ENCODE data around the gene GTF3C4. TPM values are rescaled to one million over a fixed set of nuclear protein-coding genes. Genes with fewer than 3 reads are reported as not detected.

The GTF3C4 gene
- total RNA-seq, 4 donors from 2014 or later: 16.6 to 25.9 (median 24.1) TPM

- Histone ChIP-seq H3K4me1 (peaks cover 28% of the 10 kb centered on the region), H3K4me3 (no peak overlapping the region), H3K36me3 (no peaks in the 10 kb centered on the region), H3K27me3 (no peaks in the 10 kb centered on the region), H3K9me3 (no peaks in the 10 kb centered on the region), H3K27ac (no peak overlapping the region)
- WGBS: 72% methylated on average over 8 of the region's 8 CpGs
- DNase-seq (ENCODE audit: low spot score in 2 of 2): no peak
- TF ChIP-seq POLR2AphosphoS5 (IDR thresholded peaks at IDR 0.05) (no peak), EP300 (IDR thresholded peaks at IDR 0.05) (no peak), POLR2A (IDR thresholded peaks at IDR 0.05) (no peak)
- TF ChIP-seq, protein P1, sequence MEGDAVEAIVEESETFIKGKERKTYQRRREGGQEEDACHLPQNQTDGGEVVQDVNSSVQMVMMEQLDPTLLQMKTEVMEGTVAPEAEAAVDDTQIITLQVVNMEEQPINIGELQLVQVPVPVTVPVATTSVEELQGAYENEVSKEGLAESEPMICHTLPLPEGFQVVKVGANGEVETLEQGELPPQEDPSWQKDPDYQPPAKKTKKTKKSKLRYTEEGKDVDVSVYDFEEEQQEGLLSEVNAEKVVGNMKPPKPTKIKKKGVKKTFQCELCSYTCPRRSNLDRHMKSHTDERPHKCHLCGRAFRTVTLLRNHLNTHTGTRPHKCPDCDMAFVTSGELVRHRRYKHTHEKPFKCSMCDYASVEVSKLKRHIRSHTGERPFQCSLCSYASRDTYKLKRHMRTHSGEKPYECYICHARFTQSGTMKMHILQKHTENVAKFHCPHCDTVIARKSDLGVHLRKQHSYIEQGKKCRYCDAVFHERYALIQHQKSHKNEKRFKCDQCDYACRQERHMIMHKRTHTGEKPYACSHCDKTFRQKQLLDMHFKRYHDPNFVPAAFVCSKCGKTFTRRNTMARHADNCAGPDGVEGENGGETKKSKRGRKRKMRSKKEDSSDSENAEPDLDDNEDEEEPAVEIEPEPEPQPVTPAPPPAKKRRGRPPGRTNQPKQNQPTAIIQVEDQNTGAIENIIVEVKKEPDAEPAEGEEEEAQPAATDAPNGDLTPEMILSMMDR (IDR thresholded peaks at IDR 0.05): no peak
Observed at GRCh38 chr9:132726576-132727130, 56.4 kb downstream of the GTF3C4 start.

DNA sequence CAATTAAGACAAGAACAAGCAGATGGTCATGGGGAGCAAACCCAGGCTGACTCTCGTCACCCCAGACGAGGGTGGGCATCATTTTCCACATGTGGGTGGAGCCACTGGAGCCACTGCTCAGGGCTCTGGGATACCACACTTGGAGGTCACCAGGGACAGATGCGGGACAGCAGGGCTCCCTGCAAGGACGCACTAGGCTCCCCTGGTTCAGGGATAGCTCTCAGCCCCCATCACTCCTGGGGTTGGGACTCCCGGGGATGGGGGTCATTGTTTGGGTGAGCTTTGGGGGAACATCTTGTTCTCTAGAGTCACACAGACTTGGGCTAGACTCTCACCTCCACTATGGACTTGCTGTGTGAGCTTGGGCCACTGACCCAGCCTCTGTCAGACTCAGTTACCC is 57.8 kb downstream of the GTF3C4 start:
- H3K27ac ChIP-seq: no peak overlapping the region
- WGBS: no CpG with 5 or more reads among the region's 5 CpGs
- H3K9me3 ChIP-seq: no peaks in the 10 kb centered on the region
- H3K4me1 ChIP-seq: peaks cover 38% of the 10 kb centered on the region
- no peak overlapping the region for H3K4me3 ChIP-seq
- no peaks in the 10 kb centered on the region for H3K27me3 ChIP-seq
- TF ChIP-seq EP300 (IDR thresholded peaks at IDR 0.05) (no peak), POLR2AphosphoS5 (IDR thresholded peaks at IDR 0.05) (no peak)
- TF ChIP-seq, protein P1 (IDR thresholded peaks at IDR 0.05): no peak
- H3K36me3 ChIP-seq: no peaks in the 10 kb centered on the region
- no peak for DNase-seq (ENCODE audit: low spot score in 2 of 2)

DNA sequence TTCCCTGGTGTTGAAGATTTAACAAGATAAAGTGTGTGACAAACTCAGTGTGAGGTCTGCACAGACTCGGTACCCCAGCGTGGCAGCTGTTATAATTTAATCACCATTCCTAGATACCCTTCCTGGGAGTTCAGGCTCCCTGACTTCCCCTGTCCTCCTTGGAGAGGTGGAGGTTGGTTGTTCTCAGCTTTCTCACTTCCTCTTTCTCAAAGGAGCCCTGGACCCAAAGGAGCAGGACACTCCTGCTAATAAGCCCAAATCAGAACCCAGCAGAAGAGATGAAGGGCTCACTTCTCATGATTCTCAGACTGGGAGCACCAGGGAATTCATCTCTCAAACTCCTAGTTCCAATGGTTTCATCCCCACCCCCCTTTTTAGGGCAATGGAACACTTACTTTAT is 58.2 kb downstream of the GTF3C4 start:
- Histone ChIP-seq H3K27me3 (no peaks in the 10 kb centered on the region), H3K9me3 (no peaks in the 10 kb centered on the region), H3K27ac (peak overlapping the region; percentile 91), H3K4me1 (peaks cover 42% of the 10 kb centered on the region), H3K4me3 (no peak overlapping the region), H3K36me3 (no peaks in the 10 kb centered on the region)
- 85% methylated on average over 2 of the region's 2 CpGs for WGBS
- TF ChIP-seq POLR2AphosphoS5 (IDR thresholded peaks at IDR 0.05) (no peak), EP300 (IDR thresholded peaks at IDR 0.05) (no peak), POLR2A (IDR thresholded peaks at IDR 0.05) (no peak)
- TF ChIP-seq, protein P1 (IDR thresholded peaks at IDR 0.05): no peak
- DNase-seq (ENCODE audit: low spot score in 2 of 2): no peak

DNA sequence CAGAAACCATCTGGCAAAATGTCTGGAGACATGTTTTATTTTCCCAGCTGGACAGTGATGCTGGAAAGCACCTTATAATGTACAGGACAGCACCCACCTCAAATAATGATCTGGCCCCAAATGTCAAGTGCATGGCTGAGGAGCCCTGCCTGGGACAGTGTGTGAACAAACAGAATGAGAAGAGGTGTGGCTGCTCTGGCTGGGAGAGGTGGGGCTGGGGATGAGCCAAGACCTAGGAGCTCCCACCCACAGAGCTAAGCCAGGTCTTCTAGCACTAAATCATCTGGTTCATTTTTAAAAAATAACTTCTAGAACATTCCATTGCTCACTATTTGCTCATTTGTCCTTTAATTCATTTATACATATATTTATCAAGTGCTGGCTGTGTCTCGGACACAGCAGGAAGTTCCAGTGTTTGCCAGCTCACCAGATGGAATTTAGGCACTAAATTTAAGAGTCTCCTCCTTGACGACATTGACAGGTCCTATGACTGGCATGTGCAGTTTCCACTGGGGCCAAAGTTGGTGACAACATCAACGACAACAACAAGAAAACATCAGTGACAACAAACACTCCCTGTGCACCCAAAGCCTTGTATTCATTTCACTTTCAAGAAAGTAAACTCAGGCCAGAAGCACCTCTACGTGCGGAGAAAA is 59.1 kb downstream of the GTF3C4 start:
- H3K27ac ChIP-seq: peak overlapping the region; percentile 91
- TF ChIP-seq, protein P1 (IDR thresholded peaks at IDR 0.05): no peak
- TF ChIP-seq POLR2A (IDR thresholded peaks at IDR 0.05) (no peak), EP300 (IDR thresholded peaks at IDR 0.05) (no peak), POLR2AphosphoS5 (IDR thresholded peaks at IDR 0.05) (no peak)
- H3K36me3 ChIP-seq: no peaks in the 10 kb centered on the region
- H3K4me3 ChIP-seq: no peak overlapping the region
- WGBS: 37% methylated on average over 5 of the region's 5 CpGs
- H3K9me3 ChIP-seq: no peaks in the 10 kb centered on the region
- peaks cover 51% of the 10 kb centered on the region for H3K4me1 ChIP-seq
- no peak for DNase-seq (ENCODE audit: low spot score in 2 of 2)
- H3K27me3 ChIP-seq: no peaks in the 10 kb centered on the region

DNA sequence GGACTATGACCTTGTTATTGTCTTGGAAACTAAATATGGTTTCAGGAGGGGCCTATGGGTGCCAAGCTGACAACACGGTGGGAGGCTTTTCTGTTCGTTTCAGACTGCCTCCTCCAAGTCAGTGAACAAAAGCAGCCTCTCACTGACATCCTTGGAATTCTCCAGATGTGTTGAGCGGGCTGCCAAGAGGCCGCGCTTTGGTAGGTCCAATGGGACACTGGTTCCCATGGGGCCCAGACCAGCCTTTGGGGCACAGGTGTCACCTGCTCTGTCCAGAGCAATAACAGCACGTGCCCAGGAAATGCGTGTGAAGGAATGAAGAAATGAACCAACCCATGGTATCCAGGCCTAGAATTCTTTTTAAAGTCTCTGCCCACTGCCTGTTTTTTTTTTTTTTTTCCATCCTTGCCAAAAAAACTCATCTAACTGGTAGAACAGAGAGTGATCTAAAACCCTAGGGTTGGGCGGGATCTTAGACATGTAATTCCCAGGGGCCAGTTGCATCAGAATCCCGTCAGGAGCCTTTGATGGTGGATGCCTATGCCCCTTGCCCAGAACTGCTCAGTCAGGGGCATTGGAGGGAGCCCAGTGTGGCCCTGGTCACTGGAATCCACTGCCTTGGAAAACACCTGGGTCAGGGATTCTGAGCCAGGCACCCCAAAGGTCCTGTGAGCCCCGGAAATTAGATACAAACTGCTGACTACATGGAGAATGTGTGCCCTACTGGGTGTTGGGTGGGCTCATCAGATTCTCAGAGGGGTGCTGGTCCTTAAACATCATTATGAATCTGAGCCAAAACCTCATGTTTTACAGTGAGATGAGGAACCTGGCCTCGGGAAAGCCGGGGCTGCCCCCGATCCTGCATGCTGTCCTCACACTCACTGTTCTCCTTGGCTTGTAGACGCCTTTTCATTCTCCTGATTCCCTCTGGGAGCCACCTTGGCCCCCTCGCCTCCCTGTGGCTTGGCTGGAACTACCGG is 60.1 kb downstream of the GTF3C4 start:
- Histone ChIP-seq H3K4me3 (no peak overlapping the region), H3K9me3 (no peaks in the 10 kb centered on the region), H3K27ac (peak overlapping the region; percentile 91), H3K27me3 (no peaks in the 10 kb centered on the region), H3K4me1 (peaks cover 53% of the 10 kb centered on the region), H3K36me3 (no peaks in the 10 kb centered on the region)
- 55% methylated on average over 16 of the region's 16 CpGs for WGBS
- DNase-seq (ENCODE audit: low spot score in 2 of 2): no peak
- TF ChIP-seq EP300 (IDR thresholded peaks at IDR 0.05): no peak
- TF ChIP-seq, protein P1 (IDR thresholded peaks at IDR 0.05): no peak
- peak in 1 of 3 donors; percentile 36 for TF ChIP-seq POLR2AphosphoS5 (IDR thresholded peaks at IDR 0.05)
- no peak for TF ChIP-seq POLR2A (IDR thresholded peaks at IDR 0.05)
